Measurements from ENCODE around the gene PIGS. TPM values are rescaled to one million over a fixed set of nuclear protein-coding genes. Genes with fewer than 3 reads are reported as not detected.

PIGS gene
- total and polyA plus RNA-seq, 8 donors = 14.7 to 105 (median 28.9) TPM

DNA sequence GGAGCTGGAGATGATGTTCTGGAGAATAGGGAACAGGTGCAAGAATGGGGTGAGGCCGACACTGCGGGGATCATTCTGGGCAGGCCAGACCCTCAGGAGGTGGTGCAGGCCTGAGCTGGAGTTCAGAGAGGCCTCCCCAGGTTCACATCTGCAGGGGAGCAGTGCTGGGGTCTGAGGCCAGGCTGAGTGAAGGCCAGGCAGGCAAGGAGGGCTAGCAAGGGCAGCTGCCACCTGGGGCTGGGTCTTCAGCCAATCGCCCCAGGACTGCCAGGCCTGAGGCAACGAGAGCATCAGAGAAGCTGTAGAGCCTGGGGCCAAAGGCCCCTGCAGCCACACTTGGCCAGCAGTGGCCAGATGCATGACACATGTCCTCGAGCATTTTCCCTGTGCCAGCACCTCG lies 50.6 kb downstream of the PIGS start:
- 61 to 88% (median 78%) methylated on average over 4 to 6 of the region's 6 CpGs for WGBS, 5 donors
- intact Hi-C loops (cut with DNase I; ENCODE audit: low total_unique reads) = no loop called here
- H3K27ac ChIP-seq = no peak overlapping the region
- no peaks in the 10 kb centered on the region for H3K9me3 ChIP-seq
- TF ChIP-seq, protein P1, sequence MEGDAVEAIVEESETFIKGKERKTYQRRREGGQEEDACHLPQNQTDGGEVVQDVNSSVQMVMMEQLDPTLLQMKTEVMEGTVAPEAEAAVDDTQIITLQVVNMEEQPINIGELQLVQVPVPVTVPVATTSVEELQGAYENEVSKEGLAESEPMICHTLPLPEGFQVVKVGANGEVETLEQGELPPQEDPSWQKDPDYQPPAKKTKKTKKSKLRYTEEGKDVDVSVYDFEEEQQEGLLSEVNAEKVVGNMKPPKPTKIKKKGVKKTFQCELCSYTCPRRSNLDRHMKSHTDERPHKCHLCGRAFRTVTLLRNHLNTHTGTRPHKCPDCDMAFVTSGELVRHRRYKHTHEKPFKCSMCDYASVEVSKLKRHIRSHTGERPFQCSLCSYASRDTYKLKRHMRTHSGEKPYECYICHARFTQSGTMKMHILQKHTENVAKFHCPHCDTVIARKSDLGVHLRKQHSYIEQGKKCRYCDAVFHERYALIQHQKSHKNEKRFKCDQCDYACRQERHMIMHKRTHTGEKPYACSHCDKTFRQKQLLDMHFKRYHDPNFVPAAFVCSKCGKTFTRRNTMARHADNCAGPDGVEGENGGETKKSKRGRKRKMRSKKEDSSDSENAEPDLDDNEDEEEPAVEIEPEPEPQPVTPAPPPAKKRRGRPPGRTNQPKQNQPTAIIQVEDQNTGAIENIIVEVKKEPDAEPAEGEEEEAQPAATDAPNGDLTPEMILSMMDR (IDR thresholded peaks at IDR 0.05) = no peak
- no peak for TF ChIP-seq POLR2A (IDR thresholded peaks at IDR 0.05)
- no peak for TF ChIP-seq EP300 (IDR thresholded peaks at IDR 0.05)
- TF ChIP-seq POLR2AphosphoS5 (IDR thresholded peaks at IDR 0.05) = no peak
- H3K4me3 ChIP-seq = no peak overlapping the region
- peaks cover 6 to 15% (median 13%) of the 10 kb centered on the region in 4 donors for H3K4me1 ChIP-seq
- DNase-seq = no peak
- no peaks in the 10 kb centered on the region for H3K27me3 ChIP-seq
- H3K36me3 ChIP-seq = no peaks in the 10 kb centered on the region

DNA sequence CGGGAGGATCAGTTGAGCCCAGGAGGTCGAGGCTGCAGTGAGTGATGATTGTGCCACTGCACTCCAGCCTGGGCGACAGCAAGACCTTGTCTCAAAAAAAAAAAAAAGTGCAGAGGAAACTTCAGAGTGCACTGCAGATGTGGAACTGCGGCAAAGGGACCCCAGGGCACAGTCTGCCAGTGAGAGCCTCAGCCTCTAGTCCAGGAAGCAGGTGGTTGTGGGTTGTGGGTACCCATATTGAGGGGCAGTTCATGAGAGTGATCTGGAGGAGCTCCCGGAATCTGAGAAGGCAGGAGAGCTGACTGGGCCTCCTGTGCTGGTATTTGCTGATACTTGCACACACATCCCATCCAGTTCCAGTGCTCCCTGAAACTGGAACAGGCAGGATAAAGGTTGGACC lies 52.1 kb downstream of the PIGS start:
- Histone ChIP-seq H3K36me3 (no peaks in the 10 kb centered on the region), H3K4me3 (no peak overlapping the region), H3K27me3 (peaks cover 0 to 5% (median 0%) of the 10 kb centered on the region in 3 donors), H3K9me3 (no peaks in the 10 kb centered on the region), H3K4me1 (peaks cover 0 to 6% (median 3%) of the 10 kb centered on the region in 4 donors), H3K27ac (no peak overlapping the region)
- TF ChIP-seq, protein P1 (IDR thresholded peaks at IDR 0.05) = no peak
- no peak for TF ChIP-seq POLR2AphosphoS5 (IDR thresholded peaks at IDR 0.05)
- WGBS, 5 donors = 40 to 84% (median 74%) methylated on average over 5 of the region's 5 CpGs
- intact Hi-C loops (cut with DNase I; ENCODE audit: low total_unique reads) = no loop called here
- no peak for DNase-seq

DNA sequence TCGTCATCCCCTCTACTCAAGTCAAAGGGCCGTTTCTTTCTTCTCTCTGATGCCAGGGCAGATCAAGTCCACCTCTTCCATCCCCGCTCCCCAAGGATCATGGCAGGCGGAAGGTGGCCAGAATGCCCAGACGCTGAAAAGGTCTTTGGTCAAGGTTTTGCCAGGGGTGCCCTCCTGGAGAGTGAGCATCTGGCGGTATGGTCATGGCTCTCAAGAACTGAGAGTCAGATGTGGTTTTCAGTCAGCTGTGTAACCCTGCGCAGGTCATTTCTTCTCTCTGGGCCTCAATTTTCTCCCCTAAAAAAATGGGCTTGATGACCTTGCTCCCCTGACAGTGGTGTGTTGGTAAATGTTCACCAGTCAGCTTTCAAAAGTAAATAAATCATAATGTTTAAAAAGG lies 52.7 kb downstream of the PIGS start:
- H3K4me3 ChIP-seq = no peak overlapping the region
- intact Hi-C loops (cut with DNase I; ENCODE audit: low total_unique reads) = no loop called here
- H3K27me3 ChIP-seq = peaks cover 0 to 12% (median 0%) of the 10 kb centered on the region in 3 donors
- no peaks in the 10 kb centered on the region for H3K9me3 ChIP-seq
- TF ChIP-seq EP300 (IDR thresholded peaks at IDR 0.05) = no peak
- TF ChIP-seq, protein P1 (IDR thresholded peaks at IDR 0.05) = no peak
- no peak for TF ChIP-seq POLR2A (IDR thresholded peaks at IDR 0.05)
- no peak for TF ChIP-seq POLR2AphosphoS5 (IDR thresholded peaks at IDR 0.05)
- H3K36me3 ChIP-seq = no peaks in the 10 kb centered on the region
- H3K27ac ChIP-seq = no peak overlapping the region
- no peak for DNase-seq
- H3K4me1 ChIP-seq = peaks cover 0 to 6% (median 3%) of the 10 kb centered on the region in 4 donors
- WGBS, 5 donors = 84 to 87% (median 85%) methylated on average over 7 of the region's 7 CpGs

DNA sequence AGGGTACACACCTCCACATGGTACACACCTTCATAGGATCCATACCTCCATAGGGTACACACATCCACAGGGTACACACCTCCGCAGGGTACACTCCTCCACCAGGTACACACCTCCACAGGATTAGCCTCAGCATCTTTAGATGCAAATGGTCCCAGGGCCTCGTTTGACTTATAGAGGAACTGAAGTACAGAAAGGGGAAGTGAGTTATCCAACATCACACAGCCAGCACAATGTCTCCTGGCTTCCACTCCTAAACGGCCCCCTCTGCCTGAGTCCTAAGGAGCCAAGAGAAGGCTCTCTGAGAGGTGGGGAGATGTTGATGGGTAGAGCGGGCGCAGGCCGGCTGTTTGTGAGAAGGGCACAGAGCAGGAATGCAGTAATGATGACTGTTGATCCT lies 53.2 kb downstream of the PIGS start:
- no peaks in the 10 kb centered on the region for H3K9me3 ChIP-seq
- peaks cover 0 to 15% (median 0%) of the 10 kb centered on the region in 3 donors for H3K27me3 ChIP-seq
- peaks cover 0 to 6% (median 3%) of the 10 kb centered on the region in 4 donors for H3K4me1 ChIP-seq
- no peak overlapping the region for H3K27ac ChIP-seq
- intact Hi-C loops (cut with DNase I; ENCODE audit: low total_unique reads) = no loop called here
- no peak for TF ChIP-seq POLR2AphosphoS5 (IDR thresholded peaks at IDR 0.05)
- no peak for TF ChIP-seq POLR2A (IDR thresholded peaks at IDR 0.05)
- TF ChIP-seq, protein P1 (IDR thresholded peaks at IDR 0.05) = no peak
- no peak for TF ChIP-seq EP300 (IDR thresholded peaks at IDR 0.05)
- H3K36me3 ChIP-seq = no peaks in the 10 kb centered on the region
- no peak overlapping the region for H3K4me3 ChIP-seq
- WGBS, 5 donors = 61 to 75% (median 68%) methylated on average over 6 of the region's 6 CpGs
- DNase-seq = no peak
